Left colon (tissue), 2 donors: ENCODE measurements around the gene PDCD2L. TPM values are rescaled to one million over a fixed set of nuclear protein-coding genes. Genes with fewer than 3 reads are reported as not detected.
A peak's percentile ranks its signal among the peaks of the same experiment; 100 is the strongest.
"Not testable (repeated sequence)": the region's sequence is repeated elsewhere in the genome, so short reads cannot be mapped to it uniquely, and the experiment has no call there.

Source experiments
- ATAC-seq: fragments of 200-7000 bp; cut with Tn5 transposase; one replicate; pipeline ENCODE4 v1.9.1; 2020; ENCODE audit warnings: mild to moderate bottlenecking, moderate library complexity
- DNase-seq, 2 donors: peaks; one replicate each; pipeline ENCODE4 v3.0.0-alpha.2; 2020
- intact Hi-C, 2 donors: fragments of 100-400 bp; cut with DNase I in 1 of 2; cut with micrococcal nuclease in 1 of 2; formaldehyde crosslinking; loops; one replicate each; pipeline versions ENCODE4 v1.11.2 to v1.14.0; 2022; cut with DNase I, micrococcal nuclease
- long read RNA-seq: library from polyadenylated mRNA; unstranded; transcript quantifications from one replicate; pipeline ENCODE4 v2.0.0, GENCODE V29; 2021
- total RNA-seq, 2 donors: library from RNA; stranded (reverse); fragmentation: NEBNext Ultra II Directional; extraction: Animal tissue kit (Norgen Biotek cat#: 25700); gene quantifications; one replicate each; pipeline ENCODE4 v1.2.1, GENCODE V29; 2021
- donor health status: DM: no; HTN: no; CAD: no.
- donor health status: DM: yes; HTN: yes; CAD: no.

PDCD2L gene, protein sequence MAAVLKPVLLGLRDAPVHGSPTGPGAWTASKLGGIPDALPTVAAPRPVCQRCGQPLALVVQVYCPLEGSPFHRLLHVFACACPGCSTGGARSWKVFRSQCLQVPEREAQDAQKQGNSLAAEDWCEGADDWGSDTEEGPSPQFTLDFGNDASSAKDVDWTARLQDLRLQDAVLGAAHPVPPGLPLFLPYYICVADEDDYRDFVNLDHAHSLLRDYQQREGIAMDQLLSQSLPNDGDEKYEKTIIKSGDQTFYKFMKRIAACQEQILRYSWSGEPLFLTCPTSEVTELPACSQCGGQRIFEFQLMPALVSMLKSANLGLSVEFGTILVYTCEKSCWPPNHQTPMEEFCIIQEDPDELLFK
- total RNA-seq: 1 to 10 TPM; 4.3 to 6.3 TPM
- long read RNA-seq, partial matches to known transcripts: 0 of 2 reads
- long read RNA-seq, other reads (novel, unspliced or antisense): 0 of 2 reads

DNA sequence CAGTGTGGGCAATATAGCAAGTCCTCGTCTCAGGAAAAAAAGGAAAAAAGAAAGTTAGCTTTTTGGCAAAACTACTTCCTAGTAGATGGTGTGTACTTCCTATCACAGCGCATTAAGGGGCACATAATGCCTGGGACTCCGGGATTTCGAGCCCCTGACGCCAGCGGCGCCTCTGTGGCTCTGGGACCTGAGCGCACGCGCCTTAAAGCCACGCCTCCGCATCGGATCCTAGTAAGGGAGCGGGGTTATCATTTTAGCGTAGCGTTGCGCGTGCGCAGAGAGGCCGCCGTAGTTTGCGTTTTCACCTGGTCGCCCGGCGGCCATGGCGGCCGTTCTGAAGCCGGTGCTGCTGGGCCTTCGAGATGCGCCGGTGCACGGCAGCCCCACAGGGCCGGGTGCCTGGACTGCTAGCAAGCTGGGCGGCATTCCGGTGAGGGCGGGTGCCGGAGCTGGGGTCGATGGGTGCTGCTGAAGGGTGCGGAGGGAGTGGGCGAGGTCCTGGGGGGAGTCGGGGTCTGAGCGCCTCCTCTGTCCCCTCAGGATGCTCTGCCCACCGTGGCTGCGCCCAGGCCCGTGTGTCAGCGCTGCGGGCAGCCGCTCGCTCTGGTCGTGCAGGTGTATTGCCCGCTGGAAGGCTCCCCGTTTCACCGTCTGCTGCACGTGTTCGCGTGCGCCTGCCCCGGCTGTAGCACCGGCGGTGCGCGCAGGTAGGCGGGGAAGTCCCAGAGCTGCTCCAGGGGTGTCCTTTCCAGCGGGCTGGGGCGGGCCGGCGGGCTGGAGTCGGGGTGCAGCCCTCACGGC lies at the start of gene PDCD2L:
PDCD2L (plus strand) TSS at position 291 of the 801 bp plus-strand sequence; CDS start at position 323, 32 bp downstream.
- intact Hi-C loops: no loop called here
- peak; percentile 91 for ATAC-seq
- DNase-seq: peak; percentile 93 to 98

DNA sequence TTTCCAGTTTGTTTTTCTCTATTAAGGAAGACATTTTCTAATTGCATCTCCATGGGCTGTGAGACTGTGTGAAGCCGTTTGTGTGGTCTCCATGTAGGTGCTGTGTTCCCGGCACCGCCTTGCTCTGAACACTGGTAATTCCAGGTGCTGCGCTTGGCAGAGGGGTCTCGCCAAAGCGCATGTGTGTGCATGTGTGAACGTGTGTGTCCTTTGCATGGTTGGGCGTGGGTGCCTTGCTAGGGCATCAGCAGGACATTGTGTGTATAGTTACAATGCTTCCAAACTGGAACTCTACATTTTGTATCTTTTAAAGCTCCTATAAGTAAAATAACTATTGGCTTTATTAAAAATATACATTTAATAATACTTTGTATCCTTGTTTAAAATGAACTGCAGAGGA lies 49.0 kb upstream of the PDCD2L start:
- intact Hi-C loops: no loop called here
- ATAC-seq (no peak), DNase-seq (no peak)

- ATAC-seq (no peak), DNase-seq (no peak)
- intact Hi-C loops: no loop called here
Observed at GRCh38 chr19:34356875-34357274, 47.3 kb upstream of the PDCD2L start.

DNA sequence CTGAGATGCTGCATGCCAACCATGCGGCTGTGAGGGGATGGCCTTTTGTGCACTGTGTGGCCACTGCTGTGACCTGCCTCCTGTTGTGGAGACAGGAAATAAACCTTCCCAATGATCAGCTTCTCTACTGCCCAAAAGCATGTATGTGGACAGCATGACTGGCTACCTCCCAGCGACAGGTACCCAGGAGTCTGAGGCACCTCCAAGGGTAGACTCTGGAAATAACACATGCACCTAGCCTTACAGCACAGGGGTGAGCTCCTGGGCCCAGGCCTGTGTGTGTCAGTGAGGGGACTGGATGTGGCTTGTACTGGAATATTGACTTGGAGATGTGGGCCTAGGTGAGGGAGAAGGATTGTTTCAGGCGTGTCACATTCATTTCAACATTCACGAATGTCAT lies 46.8 kb upstream of the PDCD2L start:
- no peak for ATAC-seq
- intact Hi-C loops: no loop called here
- no peak for DNase-seq

- ATAC-seq (peak; percentile 93), DNase-seq (peak; percentile 97)
- intact Hi-C loops: no loop called here
Observed at GRCh38 chr19:34359140-34359953, 44.9 kb upstream of the PDCD2L start.

- intact Hi-C loops: no loop called here
- DNase-seq (no peak), ATAC-seq (no peak)
Observed at GRCh38 chr19:34359954-34360315, 44.3 kb upstream of the PDCD2L start.

- ATAC-seq: no peak
- DNase-seq: no peak
- intact Hi-C loops: no loop called here
Observed at GRCh38 chr19:34360354-34360909, 43.8 kb upstream of the PDCD2L start.

- DNase-seq: no peak
- ATAC-seq: no peak
- intact Hi-C loops: no loop called here
Observed at GRCh38 chr19:34362679-34363069, 41.5 kb upstream of the PDCD2L start.

DNA sequence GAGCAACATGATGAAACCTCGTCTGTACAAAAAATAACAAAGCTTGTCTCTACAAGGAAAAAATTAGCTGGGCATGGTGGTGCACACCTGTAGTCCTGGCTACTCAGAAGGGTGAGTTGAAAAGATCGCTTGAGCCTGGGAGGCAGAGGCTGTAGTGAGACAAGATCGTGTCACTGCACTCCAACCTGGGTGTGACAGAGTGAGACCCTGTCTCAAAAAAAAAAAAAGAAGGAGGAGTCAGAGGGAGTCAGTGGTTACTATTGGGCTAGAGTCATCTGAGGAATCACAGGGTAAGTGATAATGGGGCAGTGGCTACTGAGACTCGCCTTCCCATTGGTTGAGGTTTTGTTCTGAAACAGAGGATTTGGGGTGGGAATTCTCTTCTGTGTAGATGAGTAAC lies 41.1 kb upstream of the PDCD2L start:
- DNase-seq (no peak), ATAC-seq (no peak)
- intact Hi-C loops: no loop called here

GRCh38 chr19:34363930-34364329 lies 40.3 kb upstream of the PDCD2L start:
- intact Hi-C loops: no loop called here
- ATAC-seq (no peak), DNase-seq (no peak)

GRCh38 chr19:34364462-34364829 lies 39.8 kb upstream of the PDCD2L start:
- intact Hi-C loops: no loop called here
- ATAC-seq: no peak
- DNase-seq: no peak

DNA sequence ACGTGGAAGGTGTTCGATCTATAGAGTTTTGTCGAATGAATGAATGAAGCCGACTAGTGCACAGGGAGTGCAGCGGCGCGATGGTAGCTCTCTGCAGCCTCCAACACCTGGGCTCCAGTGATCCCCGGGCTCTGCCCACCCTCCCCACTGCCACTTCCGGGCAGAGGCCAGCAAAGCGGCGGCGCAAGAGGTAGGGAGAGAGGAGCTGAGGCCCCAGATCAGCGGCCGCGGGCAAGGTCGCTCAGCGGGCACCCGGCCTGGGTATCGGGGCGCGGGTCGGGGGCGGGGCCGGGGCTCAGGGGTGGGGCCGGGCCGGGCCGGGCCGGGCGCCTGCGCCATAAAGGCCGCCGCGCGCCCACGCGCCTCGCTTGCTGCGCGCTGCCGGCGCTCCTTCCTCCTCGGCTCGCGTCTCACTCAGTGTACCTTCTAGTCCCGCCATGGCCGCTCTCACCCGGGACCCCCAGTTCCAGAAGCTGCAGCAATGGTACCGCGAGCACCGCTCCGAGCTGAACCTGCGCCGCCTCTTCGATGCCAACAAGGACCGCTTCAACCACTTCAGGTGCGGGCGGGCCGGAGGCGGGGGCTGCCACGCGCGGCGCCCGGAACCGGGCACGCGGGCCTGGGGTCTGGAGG lies 39.3 kb upstream of the PDCD2L start, which contains the start of gene GPI:
GPI (plus strand) TSS at position 367 of the 633 bp plus-strand sequence; CDS start at position 438, 71 bp downstream.
- ATAC-seq (peak; percentile 84), DNase-seq (peak; percentile 64 to 74)
- intact Hi-C loops: no loop called here

GRCh38 chr19:34365463-34366401 lies 38.5 kb upstream of the PDCD2L start:
- DNase-seq (peak; percentile 59 to 70), ATAC-seq (peak; percentile 67)
- intact Hi-C loops: no loop called here

- DNase-seq (no peak), ATAC-seq (no peak)
- intact Hi-C loops: no loop called here
Observed at GRCh38 chr19:34366738-34367623, 37.2 kb upstream of the PDCD2L start.

GRCh38 chr19:34367624-34367957 lies 36.6 kb upstream of the PDCD2L start:
- DNase-seq: no peak
- no peak for ATAC-seq
- intact Hi-C loops: no loop called here

DNA sequence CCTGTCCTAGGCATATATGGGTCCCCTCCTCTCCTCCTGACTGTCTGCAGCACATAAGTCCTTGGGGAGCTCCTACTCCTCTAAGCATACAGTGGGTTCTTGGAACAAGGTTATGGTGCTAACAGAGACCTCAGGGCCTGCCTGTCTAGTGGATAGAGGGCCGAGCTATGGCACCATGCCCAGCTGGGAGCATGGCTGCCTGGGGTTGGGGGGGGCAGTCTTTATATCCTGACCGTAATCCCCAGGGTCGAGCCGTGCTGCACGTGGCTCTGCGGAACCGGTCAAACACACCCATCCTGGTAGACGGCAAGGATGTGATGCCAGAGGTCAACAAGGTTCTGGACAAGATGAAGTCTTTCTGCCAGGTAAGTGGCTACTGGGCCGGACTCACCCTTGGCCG lies 35.9 kb upstream of the PDCD2L start:
- intact Hi-C loops: no loop called here
- no peak for ATAC-seq

GRCh38 chr19:34369166-34369565 lies 35.0 kb upstream of the PDCD2L start:
- ATAC-seq, intact Hi-C loops, DNase-seq: not testable (repeated sequence)

More for the DNA sequence above, 35.9 kb upstream of the PDCD2L start:
- no peak for DNase-seq
